A549 (cell line): ENCODE measurements around the gene KCNMA1. TPM values are rescaled to one million over a fixed set of nuclear protein-coding genes. Genes with fewer than 3 reads are reported as not detected.

Experiments
- ATAC-seq, 2 experiments: fragments of 200-7000 bp in 1 of 2; fragments of >200 bp in 1 of 2; cut with Nextera tagmentation in 1 of 2; cut with Tn5 transposase in 1 of 2; 3 replicates each; pipeline versions ENCODE4 v1.8.0 to v1.9.1; 2018 to 2020; ENCODE audit warnings: mild to moderate bottlenecking in 1 of 2, moderate library complexity in 1 of 2
- CTCF ChIA-PET: fragments of 300-600 bp; sonication (Branson Sonifier 250); formaldehyde crosslinking; extraction: SDS; loops from one replicate; lab custom pipeline; 2021; ENCODE audit warnings: antibody characterized with exemption, inconsistent platforms; lab: Yijun Ruan, JAX
- POLR2A ChIA-PET: fragments of 350-600 bp; formaldehyde crosslinking; extraction: SDS; loops from one replicate; lab custom pipeline; 2021; ENCODE audit warnings: antibody characterized with exemption, inconsistent platforms; lab: Yijun Ruan, JAX
- DNase-seq, 2 experiments: peaks; one replicate each; pipeline versions ENCODE4 v3.0.0 to v3.0.0-alpha.2; 2011 to 2016; ENCODE audit warnings: low read depth in 1 of 2, low spot score in 1 of 2
- FAIRE-seq: peaks from 2 replicates; lab custom pipeline; 2011; peaks lifted over from hg19 to GRCh38; lab: Jason Lieb, UNC
- H3K27ac ChIP-seq, 2 experiments: fragments of >200 bp; sonication (Bioruptor Twin); formaldehyde crosslinking; 3 replicates each; pipeline ENCODE4 v1.5.1; 2016 to 2017
- H3K4me1 ChIP-seq: fragments of >200 bp; sonication (Bioruptor Twin); formaldehyde crosslinking; 3 replicates; pipeline ENCODE4 v1.6.1; 2016
- H3K4me2 ChIP-seq: fragments of >200 bp; sonication (Bioruptor Twin); formaldehyde crosslinking; 3 replicates; pipeline ENCODE4 v1.6.1; 2016
- H3K4me3 ChIP-seq: fragments of >200 bp; sonication (Bioruptor Twin); formaldehyde crosslinking; 3 replicates; pipeline ENCODE4 v1.5.1; 2016
- H3K9me3 ChIP-seq: fragments of >200 bp; sonication (Bioruptor Twin); formaldehyde crosslinking; 3 replicates; pipeline ENCODE4 v1.6.1; 2016
- BCL3 ChIP-seq: fragments of >200 bp; sonication (Bioruptor Twin); formaldehyde crosslinking; IDR thresholded peaks from 3 replicates; pipeline ENCODE4 v1.6.1; 2016
- CBX2 ChIP-seq: fragments of 200-600 bp; sonication (generic); IDR thresholded peaks from 2 replicates; pipeline ENCODE4 v1.6.1; 2016; ENCODE audit warnings: low read depth, mild to moderate bottlenecking, borderline replicate concordance
- CBX8 ChIP-seq: fragments of 200-600 bp; sonication (generic); IDR thresholded peaks from 2 replicates; pipeline ENCODE4 v1.6.1; 2016
- CEBPB ChIP-seq, 2 experiments: fragments of >200 bp in 1 of 2; sonication (Bioruptor Twin) in 1 of 2; formaldehyde crosslinking in 1 of 2; IDR thresholded peaks; 2 replicates each; pipeline ENCODE4 v1.6.1; 2012 to 2016
- E2F6 ChIP-seq: IDR thresholded peaks from 2 replicates; pipeline ENCODE4 v1.6.1; 2012; ENCODE audit warnings: low read depth, borderline replicate concordance
- EHF ChIP-seq: fragments of 250-450 bp; sonication (Bioruptor Pico); IDR thresholded peaks from 2 replicates; pipeline ENCODE4 v1.5.0; 2020; ENCODE audit warnings: mild to moderate bottlenecking
- ESRRA ChIP-seq: fragments of 150-350 bp; IDR thresholded peaks from 2 replicates; pipeline ENCODE4 v1.6.1; 2014; ENCODE audit warnings: mild to moderate bottlenecking, low read length, borderline replicate concordance
- FOXS1 ChIP-seq: fragments of 250-450 bp; sonication (Bioruptor Pico); IDR thresholded peaks from 2 replicates; pipeline ENCODE4 v1.5.0; 2020; ENCODE audit warnings: mild to moderate bottlenecking, moderate library complexity
- HDAC2 ChIP-seq: fragments of 200-600 bp; sonication (generic); IDR thresholded peaks from 2 replicates; pipeline ENCODE4 v1.6.1; 2016
- HES2 ChIP-seq: fragments of >200 bp; sonication (Bioruptor Twin); formaldehyde crosslinking; IDR thresholded peaks from 2 replicates; pipeline ENCODE4 v1.6.1; 2016
- HEYL ChIP-seq: fragments of 250-450 bp; sonication (Bioruptor Pico); IDR thresholded peaks from 2 replicates; pipeline ENCODE4 v1.8.0; 2021; ENCODE audit warnings: mild to moderate bottlenecking, moderate library complexity
- HOXA7 ChIP-seq: fragments of 250-450 bp; sonication (Bioruptor Pico); IDR thresholded peaks from 2 replicates; pipeline ENCODE4 v1.5.0; 2020; ENCODE audit warnings: mild to moderate bottlenecking, moderate library complexity
- JUN ChIP-seq, 2 experiments: fragments of >200 bp; sonication (Bioruptor Twin); formaldehyde crosslinking; IDR thresholded peaks; 2 replicates in 1 of 2; 3 replicates in 1 of 2; pipeline ENCODE4 v1.6.1; 2016 to 2017
- KDM1A ChIP-seq: fragments of 200-600 bp; sonication (generic); IDR thresholded peaks from 2 replicates; pipeline ENCODE4 v1.6.1; 2016; ENCODE audit warnings: low read depth, mild to moderate bottlenecking
- KDM5A ChIP-seq: fragments of 200-600 bp; sonication (generic); IDR thresholded peaks from 2 replicates; pipeline ENCODE4 v1.6.1; 2016; ENCODE audit warnings: antibody characterized with exemption, mild to moderate bottlenecking
- MAFK ChIP-seq: fragments of 450-650 bp; IDR thresholded peaks from 2 replicates; pipeline ENCODE4 v1.6.1; 2014; ENCODE audit not compliant: partially characterized antibody
- NFE2L2 ChIP-seq: fragments of 150-350 bp; conservative IDR thresholded peaks from 2 replicates; pipeline ENCODE4 v1.6.1; 2014; ENCODE audit warnings: low read length
- NPAS2 ChIP-seq: fragments of 250-450 bp; sonication (Bioruptor Pico); IDR thresholded peaks from 2 replicates; pipeline ENCODE4 v1.8.0; 2022; ENCODE audit warnings: mild to moderate bottlenecking, moderate library complexity, borderline replicate concordance
- PHF8 ChIP-seq: fragments of 200-600 bp; sonication (generic); IDR thresholded peaks from 2 replicates; pipeline ENCODE4 v1.6.1; 2016; ENCODE audit warnings: low read depth, mild to moderate bottlenecking, antibody characterized with exemption, moderate library complexity, borderline replicate concordance
- RAD21 ChIP-seq, 2 experiments: fragments of >200 bp in 1 of 2; sonication (Bioruptor Twin) in 1 of 2; formaldehyde crosslinking in 1 of 2; IDR thresholded peaks in 1 of 2; conservative IDR thresholded peaks in 1 of 2; 2 replicates in 1 of 2; 3 replicates in 1 of 2; pipeline ENCODE4 v1.6.1; 2012 to 2018; ENCODE audit warnings: inconsistent platforms in 1 of 2
- REST ChIP-seq: fragments of 200-600 bp; sonication (generic); IDR thresholded peaks from 2 replicates; pipeline ENCODE4 v1.6.1; 2016; ENCODE audit warnings: antibody characterized with exemption, mild to moderate bottlenecking, moderate library complexity
- USF2 ChIP-seq: fragments of 450-650 bp; IDR thresholded peaks from 2 replicates; pipeline ENCODE4 v1.6.1; 2014; ENCODE audit warnings: antibody characterized with exemption
- ZFP36 ChIP-seq: fragments of 450-650 bp; IDR thresholded peaks from 2 replicates; pipeline ENCODE4 v1.6.1; 2014; ENCODE audit warnings: borderline replicate concordance; ENCODE audit not compliant: partially characterized antibody
- ZNF302 ChIP-seq: fragments of 250-450 bp; sonication (Bioruptor Pico); IDR thresholded peaks from 2 replicates; pipeline ENCODE4 v1.9.0; 2021; ENCODE audit warnings: inconsistent platforms, mild to moderate bottlenecking, moderate library complexity
- WGBS: methylation state at CpG from one replicate; pipeline ENCODE4 v1.1.6; 2017; ENCODE audit errors: missing lambda C conversion rate; 5-methylcytosine and 5-hydroxymethylcytosine counted together
- polyA plus RNA-seq, 4 experiments: library from polyadenylated mRNA; depleted of rRNA in 3 of 4; stranded (reverse); fragments of >200 nt; fragmentation: RNase III in 1 of 4; extraction: RNeasy Plus Mini Kit Qiagen cat#74134 plus additional on column Dnase treatment in 1 of 4; gene quantifications; 2 replicates in 3 of 4; 3 replicates in 1 of 4; pipeline ENCODE4 v1.2.3, GENCODE V29; 2011 to 2017

KCNMA1 gene
- polyA plus RNA-seq, 2 of the 4 experiments (the other 2 are of a cell fraction): 14.9 to 30.6 TPM

GRCh38 chr10:77002872-77003271 lies 634.7 kb downstream of the KCNMA1 start:
- POLR2A ChIA-PET: no interaction called here
- Histone ChIP-seq H3K9me3 (no peaks in the 10 kb centered on the region), H3K27ac (no peak overlapping the region), H3K4me1 (no peaks in the 10 kb centered on the region), H3K4me3 (no peak overlapping the region), H3K4me2 (no peak overlapping the region)
- CTCF ChIA-PET: no interaction called here
- DNase-seq (no peak), ATAC-seq (no peak), FAIRE-seq (no peak)
- WGBS: 14% methylated on average over 2 of the region's 2 CpGs
- TF ChIP-seq CBX2 (no peak), ZFP36 (no peak), REST (no peak), CEBPB (IDR thresholded peaks at IDR 0.05) (no peak), FOXS1 (CRISPR knock-in tag) (no peak), RAD21 (conservative IDR thresholded peaks at IDR 0.05 in 1 of 2, IDR thresholded peaks at IDR 0.05 in 1 of 2) (no peak), NPAS2 (no peak), HES2 (no peak), KDM1A (no peak), ZNF302 (CRISPR knock-in tag) (no peak), EHF (CRISPR knock-in tag) (no peak), MAFK (no peak), PHF8 (no peak), HEYL (CRISPR knock-in tag) (no peak), USF2 (no peak), JUN (IDR thresholded peaks at IDR 0.05) (no peak), HDAC2 (no peak), ESRRA (no peak), HOXA7 (no peak), KDM5A (no peak)

GRCh38 chr10:77001206-77001605 lies 636.4 kb downstream of the KCNMA1 start:
- ChIA-PET CTCF (interaction anchor here (1.2 to 1.7 kb wide), 2 partner anchors 16 to 20 kb away, joined by 4 to 7 read pairs; no protein-coding TSS in a partner anchor), POLR2A (no interaction called here)

More at GRCh38 chr10:77001206-77001605, 636.4 kb downstream of the KCNMA1 start:
- H3K27ac ChIP-seq: no peak overlapping the region
- ATAC-seq (no peak), DNase-seq (no peak), FAIRE-seq (no peak)
- TF ChIP-seq CBX8 (no peak), E2F6 (no peak), NFE2L2 (no peak), BCL3 (no peak), RAD21 (conservative IDR thresholded peaks at IDR 0.05 in 1 of 2, IDR thresholded peaks at IDR 0.05 in 1 of 2) (no peak)
- no peaks in the 10 kb centered on the region for H3K9me3 ChIP-seq
- no peak overlapping the region for H3K4me3 ChIP-seq
- 68% methylated on average over 12 of the region's 12 CpGs for WGBS
- H3K4me1 ChIP-seq: no peaks in the 10 kb centered on the region
- no peak overlapping the region for H3K4me2 ChIP-seq
